NCI-H226 (cell line): ENCODE measurements around the gene PDCD7.

Experiments
- DNase-seq: peaks from one replicate; pipeline ENCODE4 v3.0.0-alpha.2; 2015

The PDCD7 gene

DNA sequence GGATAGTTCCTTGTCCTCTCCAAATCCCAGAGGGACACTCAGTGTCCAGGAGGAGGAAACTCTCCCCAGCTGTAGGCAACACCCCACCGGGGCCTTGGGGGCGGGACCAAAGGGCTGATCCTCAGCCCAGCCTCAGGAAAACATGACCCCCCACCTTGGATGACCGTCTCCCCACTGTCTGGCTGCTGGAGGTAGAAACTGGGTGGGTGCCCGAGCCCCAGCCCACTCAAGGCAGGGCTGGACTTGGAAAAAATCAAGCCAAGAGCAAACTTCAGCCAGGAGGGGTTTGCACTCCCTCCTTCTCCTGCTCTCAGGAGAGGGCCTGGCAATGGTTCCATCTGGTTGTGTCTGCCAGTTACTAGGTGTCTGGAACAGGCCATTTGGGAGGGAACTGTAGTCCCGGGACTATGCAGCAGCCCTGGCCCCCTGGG is 62.2 kb downstream of the PDCD7 start:
- DNase-seq, result no peak

DNA sequence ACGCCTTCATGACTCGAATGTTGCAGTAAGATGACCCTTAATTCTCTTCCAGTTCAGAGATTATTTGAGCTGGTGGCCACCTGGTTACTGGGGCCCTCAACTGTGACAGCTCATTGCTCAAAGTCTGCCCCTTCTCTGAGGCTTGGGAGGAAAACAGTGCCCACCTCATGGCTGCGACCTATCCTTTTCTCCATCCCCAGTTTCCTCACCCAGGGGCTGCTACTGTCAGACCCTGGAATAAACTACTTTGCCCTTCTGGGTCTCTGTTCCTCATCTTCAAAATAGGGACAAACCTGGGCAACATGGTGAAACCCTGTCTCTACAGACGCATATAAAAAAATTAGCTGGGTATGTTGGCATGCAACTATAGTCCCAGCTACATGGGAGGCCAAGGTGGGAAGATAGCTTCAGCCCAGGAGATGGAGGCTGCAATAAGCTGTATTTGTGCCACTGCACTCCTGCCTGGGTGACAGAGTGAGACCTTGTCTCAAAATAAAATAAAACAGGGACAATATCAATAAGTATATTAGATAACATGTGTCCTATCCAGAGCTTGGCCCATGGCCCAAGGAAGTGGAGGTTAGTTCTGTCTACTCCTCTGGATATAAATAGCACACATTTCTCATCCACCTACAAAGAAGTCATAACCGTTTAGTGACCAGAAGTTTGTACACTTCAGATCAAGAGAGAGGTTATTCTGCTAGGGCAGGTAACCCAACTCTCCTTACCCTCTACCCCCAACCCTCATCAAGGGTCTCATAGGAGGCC is 63.6 kb downstream of the PDCD7 start:
- DNase-seq, result no peak

DNA sequence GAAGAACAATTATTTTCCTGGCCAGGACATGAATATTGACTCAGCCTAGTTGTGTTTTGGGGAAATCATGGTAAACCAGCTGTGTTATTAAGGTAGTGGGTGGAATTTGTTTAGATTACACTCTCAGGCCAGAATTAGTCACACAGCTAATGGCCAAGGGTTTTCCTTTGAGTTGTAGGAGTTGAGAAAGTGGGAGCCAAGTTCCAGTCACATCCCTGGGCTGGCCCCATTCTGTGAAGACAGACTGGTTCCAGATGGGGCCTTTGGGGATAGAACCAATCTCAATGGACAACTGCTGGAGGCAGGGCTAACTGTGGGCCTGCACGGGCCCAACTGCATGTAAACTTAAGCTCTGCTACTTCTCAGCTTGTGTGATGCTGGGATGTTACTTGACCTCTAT is 64.4 kb downstream of the PDCD7 start:
- DNase-seq, result no peak

DNA sequence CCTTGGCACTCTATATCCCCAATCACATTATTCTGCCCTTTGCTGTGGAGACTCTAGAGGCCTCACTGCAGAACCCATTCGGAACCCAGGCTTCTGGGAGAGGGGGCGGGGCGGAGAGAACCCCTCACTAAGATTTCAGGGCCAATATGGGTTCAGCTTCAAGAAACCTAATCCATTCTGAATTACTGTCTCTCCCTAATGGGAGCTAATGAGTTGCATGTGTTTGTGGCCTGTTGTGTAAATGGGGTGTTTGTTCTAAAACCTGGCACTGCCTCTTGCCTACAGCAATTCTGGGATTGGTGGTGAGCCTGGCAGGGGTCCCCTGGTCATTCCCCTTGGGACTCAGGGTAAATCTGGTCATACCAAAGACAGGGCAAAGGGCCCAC is 65.2 kb downstream of the PDCD7 start:
- DNase-seq, result no peak

DNA sequence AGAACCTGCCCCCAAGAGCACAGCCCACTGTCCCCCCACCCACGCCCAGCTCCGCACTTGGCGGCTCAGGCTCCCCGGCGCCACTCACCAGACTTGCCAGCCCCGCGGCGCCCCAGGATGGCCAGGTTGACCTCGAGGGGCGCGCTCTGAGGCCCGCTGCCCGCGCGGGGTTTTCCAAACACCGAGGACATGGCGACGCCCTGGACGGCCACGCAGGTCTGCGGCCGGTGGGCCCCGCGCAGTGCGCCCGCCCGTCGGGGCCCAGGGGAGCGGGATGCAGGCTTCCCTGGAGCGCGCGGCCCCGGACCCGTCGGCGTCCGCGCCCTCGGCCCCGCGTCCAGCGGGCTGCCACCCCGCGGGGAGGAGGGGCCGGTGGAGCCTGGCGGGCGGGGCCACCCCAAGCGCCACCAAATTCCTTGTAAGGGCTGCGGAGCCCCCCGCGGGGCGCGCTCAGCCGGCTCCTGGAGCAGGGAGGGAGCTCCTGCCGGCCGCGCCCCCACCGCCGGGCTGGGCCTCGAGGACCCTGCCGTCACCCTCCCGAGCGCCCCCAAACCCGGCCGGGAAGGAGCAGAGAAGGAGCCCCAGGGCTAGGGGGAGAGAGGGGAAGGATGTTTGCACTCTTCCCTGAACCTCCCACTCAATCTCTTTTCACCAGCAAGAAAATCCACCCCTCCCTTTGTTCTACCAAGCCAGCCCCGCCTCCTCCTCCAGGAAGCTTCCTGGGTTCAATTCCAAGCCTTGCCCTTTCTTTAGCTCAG is 65.8 kb downstream of the PDCD7 start, which contains the start of gene RASL12:
RASL12 (minus strand) TSS at position 347 of the 758 bp plus-strand sequence; CDS start at position 191, 156 bp downstream.
- no peak for DNase-seq
